Sigmoid colon (tissue), 7 donors: ENCODE results near the gene RPL10. TPM values are rescaled to one million over a fixed set of nuclear protein-coding genes. Genes with fewer than 3 reads are reported as not detected.
A peak's percentile ranks its signal among the peaks of the same experiment; 100 is the strongest.

Experiments used
- DNase-seq: peaks from one replicate; pipeline ENCODE4 v3.0.0-alpha.2; 2019
- H3K27ac ChIP-seq, 4 donors: fragments of 200-600 bp; sonication (generic); one replicate each; pipeline ENCODE4 v1.5.1; 2016 to 2019; ENCODE audit warnings: mild to moderate bottlenecking in 1 of 4
- H3K27me3 ChIP-seq, 3 donors: fragments of 200-600 bp; sonication (generic); one replicate each; pipeline ENCODE4 v1.5.1; 2019; ENCODE audit warnings: mild to moderate bottlenecking in 1 of 3
- H3K36me3 ChIP-seq, 4 donors: fragments of 200-600 bp; sonication (generic); one replicate each; pipeline ENCODE4 v1.5.1; 2016 to 2019
- H3K4me1 ChIP-seq, 4 donors: fragments of 200-600 bp; sonication (generic); one replicate each; pipeline ENCODE4 v1.5.1; 2017 to 2019
- H3K4me3 ChIP-seq, 4 donors: fragments of 200-600 bp; sonication (generic); one replicate each; pipeline ENCODE4 v1.5.1; 2017 to 2019; ENCODE audit warnings: mild to moderate bottlenecking in 2 of 4, moderate library complexity in 1 of 4
- H3K9me3 ChIP-seq, 4 donors: fragments of 200-600 bp in 3 of 4; sonication (generic) in 3 of 4; one replicate each; pipeline versions ENCODE4 v1.5.1 to v1.6.1; 2013 to 2019
- CTCF ChIP-seq, 4 experiments: fragments of 450-650 bp in 3 of 4; fragments of 200-600 bp in 1 of 4; IDR thresholded peaks; one replicate each; pipeline ENCODE4 v1.5.1; 2016 to 2019; ENCODE audit warnings: antibody characterized with exemption in 4 of 4, mild to moderate bottlenecking in 3 of 4, moderate library complexity in 2 of 4
- EP300 ChIP-seq, 4 donors: sonication (generic); formaldehyde crosslinking; IDR thresholded peaks; one replicate each; pipeline ENCODE4 v1.6.1; 2017; ENCODE audit warnings: antibody characterized with exemption in 4 of 4
- POLR2A ChIP-seq, 2 donors: fragments of 450-650 bp; IDR thresholded peaks; one replicate each; pipeline ENCODE4 v1.6.1; 2016; ENCODE audit warnings: antibody characterized with exemption in 2 of 2, mild to moderate bottlenecking in 2 of 2, moderate library complexity in 2 of 2
- POLR2AphosphoS5 ChIP-seq, 4 donors: sonication (generic); formaldehyde crosslinking; IDR thresholded peaks; one replicate each; pipeline ENCODE4 v1.6.1; 2017; ENCODE audit warnings: antibody characterized with exemption in 4 of 4
- WGBS, 2 donors: extraction: QIAGEN DNeasy Blood & Tissue Kit; methylation state at CpG; one replicate each; pipeline ENCODE4 v1.1.7; 2013; 5-methylcytosine and 5-hydroxymethylcytosine counted together
- intact Hi-C: fragments of 100-400 bp; cut with DNase I; formaldehyde crosslinking; loops from one replicate; pipeline ENCODE4 v1.15.1; 2023
- polyA plus RNA-seq, 3 donors: library from polyadenylated mRNA; stranded (reverse); fragments of 200-250 nt; gene quantifications; one replicate each; pipeline ENCODE4 v1.2.3, GENCODE V29; 2013
- total RNA-seq, 4 donors: library from RNA; depleted of rRNA; stranded (reverse); fragments of >200 nt; gene quantifications; one replicate each; pipeline ENCODE4 v1.1.0, GENCODE V29; 2016
- donor health status: healthy with polysubstance abuse.
- donor health status: Bipolar disorder and iron deficiency.
- donor health status: healthy.

RPL10 gene
- total and polyA plus RNA-seq, 7 donors: 3,138 to 8,651 (median 5,003) TPM

DNA sequence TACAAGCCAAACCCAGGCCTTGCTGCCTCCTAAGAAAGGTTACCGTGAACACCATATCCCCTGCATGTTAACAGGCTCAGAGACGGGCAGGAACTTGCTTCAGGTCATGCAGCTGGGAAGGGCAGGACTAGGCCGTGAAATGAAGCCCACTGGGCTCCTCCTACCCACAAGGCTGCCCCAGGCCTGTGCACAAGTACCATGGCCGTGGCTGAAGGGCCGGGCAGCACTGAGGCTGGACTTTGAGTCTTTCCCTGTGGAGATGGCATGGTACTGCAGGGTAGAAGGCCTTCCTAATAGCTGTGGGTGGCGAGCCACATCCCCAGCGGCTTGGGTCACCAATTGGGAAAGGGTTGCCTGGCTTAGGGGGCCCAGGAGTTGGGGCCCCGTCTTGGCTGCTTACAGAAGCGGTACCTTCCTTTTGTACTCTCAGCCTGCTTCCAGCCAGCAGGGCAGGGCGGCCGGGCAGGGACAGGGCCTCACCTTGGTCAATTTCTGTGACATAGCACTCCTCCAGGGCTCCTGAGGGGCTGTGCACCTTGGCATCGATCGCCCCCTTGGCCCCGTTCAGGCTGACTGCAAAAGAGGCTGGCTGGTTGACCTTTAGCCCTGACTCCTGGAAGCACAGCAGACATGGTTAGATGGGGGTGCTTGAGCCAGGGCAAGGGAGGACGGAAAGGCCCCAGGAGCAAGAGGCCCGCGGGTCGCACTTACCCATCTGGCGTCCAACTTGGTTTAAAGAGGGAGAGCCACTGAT is 47.6 kb upstream of the RPL10 start:
- DNase-seq: no peak

DNA sequence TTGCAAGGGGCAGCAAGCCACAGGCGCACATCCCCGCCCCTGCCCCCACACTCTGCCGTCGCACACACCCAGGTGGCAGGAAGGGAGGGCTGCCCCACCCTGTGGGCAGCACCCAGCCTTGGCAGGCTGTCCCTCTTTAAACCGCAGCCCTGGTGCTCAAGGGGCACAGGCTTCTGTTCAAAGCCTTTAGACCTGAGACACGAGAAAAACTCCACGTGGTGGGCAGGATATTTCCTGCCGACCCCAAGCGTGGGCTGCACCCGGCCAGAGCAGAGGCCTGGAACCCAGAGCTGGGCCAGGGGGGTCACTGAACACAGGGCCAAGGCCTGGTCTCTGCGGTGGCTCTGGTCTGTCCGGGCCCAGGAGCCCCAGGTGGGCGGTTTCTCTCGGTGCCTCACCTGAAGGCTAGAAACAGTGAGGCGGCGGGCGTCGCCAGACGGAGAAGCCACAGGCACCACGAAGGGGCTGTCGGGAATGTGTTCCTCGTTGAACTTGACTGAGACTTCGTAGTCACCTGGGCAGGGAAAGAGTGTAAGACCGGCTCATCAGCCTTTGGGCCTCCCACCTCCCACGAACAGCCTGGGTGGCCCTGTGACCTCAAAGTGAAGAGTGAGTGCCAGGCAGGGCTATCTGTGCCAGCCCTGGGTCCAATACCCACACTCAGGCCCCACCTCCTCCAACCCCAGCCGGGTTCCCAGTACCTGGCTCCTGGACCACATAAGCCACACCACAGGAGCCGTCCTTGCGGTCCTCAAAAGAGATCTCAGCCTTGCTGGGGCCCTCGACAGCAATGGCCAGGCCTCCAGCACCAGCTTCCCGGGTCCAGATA is 46.8 kb upstream of the RPL10 start:
- H3K9me3 ChIP-seq: no peaks in the 10 kb centered on the region
- no peak overlapping the region for H3K4me3 ChIP-seq
- WGBS, 2 donors: 45 to 50% methylated on average over 30 of the region's 30 CpGs
- peaks cover 46 to 80% (median 64%) of the 10 kb centered on the region in 4 donors for H3K36me3 ChIP-seq
- DNase-seq: no peak
- TF ChIP-seq EP300 (IDR thresholded peaks at IDR 0.05): no peak
- TF ChIP-seq POLR2AphosphoS5 (IDR thresholded peaks at IDR 0.05): peak in 3 of 4 donors; percentile 3 to 46 (median 6)
- no peaks in the 10 kb centered on the region for H3K27me3 ChIP-seq
- peak overlapping the region; percentile 67 to 99 (median 98) for H3K27ac ChIP-seq
- intact Hi-C loops: no loop called here
- H3K4me1 ChIP-seq: peaks cover 0 to 2% (median 0%) of the 10 kb centered on the region in 4 donors

More for the DNA sequence above, 47.6 kb upstream of the RPL10 start:
- intact Hi-C loops: no loop called here
- Histone ChIP-seq H3K4me3 (no peak overlapping the region), H3K27ac (peak overlapping the region; percentile 67 to 99 (median 98)), H3K27me3 (no peaks in the 10 kb centered on the region), H3K9me3 (no peaks in the 10 kb centered on the region), H3K36me3 (peaks cover 45 to 73% (median 63%) of the 10 kb centered on the region in 4 donors), H3K4me1 (no peaks in the 10 kb centered on the region)
- WGBS, 2 donors: 33 to 68% methylated on average over 19 of the region's 19 CpGs
- TF ChIP-seq POLR2AphosphoS5 (IDR thresholded peaks at IDR 0.05) (peak; percentile 1 to 20 (median 5)), CTCF (IDR thresholded peaks at IDR 0.05) (no peak)

GRCh38 chrX:154352012-154352401 is 46.2 kb upstream of the RPL10 start:
- TF ChIP-seq EP300 (IDR thresholded peaks at IDR 0.05) (no peak), POLR2AphosphoS5 (IDR thresholded peaks at IDR 0.05) (peak in 2 of 4 donors; percentile 31 to 57), POLR2A (IDR thresholded peaks at IDR 0.05) (no peak), CTCF (IDR thresholded peaks at IDR 0.05) (no peak)
- Histone ChIP-seq H3K4me1 (peaks cover 0 to 6% (median 3%) of the 10 kb centered on the region in 4 donors), H3K27me3 (no peaks in the 10 kb centered on the region), H3K9me3 (no peaks in the 10 kb centered on the region), H3K36me3 (peaks cover 52 to 85% (median 65%) of the 10 kb centered on the region in 4 donors), H3K4me3 (no peak overlapping the region), H3K27ac (peak overlapping the region; percentile 67 to 99 (median 98))
- 86 to 90% methylated on average over 14 of the region's 14 CpGs for WGBS, 2 donors
- DNase-seq: peak; percentile 64
- intact Hi-C loops: no loop called here

GRCh38 chrX:154352466-154352865 is 45.7 kb upstream of the RPL10 start:
- H3K27ac ChIP-seq: peak overlapping the region; percentile 67 to 99 (median 98)
- intact Hi-C loops: no loop called here
- no peak for DNase-seq
- no peaks in the 10 kb centered on the region for H3K9me3 ChIP-seq
- H3K4me1 ChIP-seq: peaks cover 0 to 8% (median 3%) of the 10 kb centered on the region in 4 donors
- no peak overlapping the region for H3K4me3 ChIP-seq
- H3K36me3 ChIP-seq: peaks cover 57 to 90% (median 70%) of the 10 kb centered on the region in 4 donors
- WGBS, 2 donors: 90 to 92% methylated on average over 13 of the region's 13 CpGs
- TF ChIP-seq CTCF (IDR thresholded peaks at IDR 0.05): no peak
- TF ChIP-seq POLR2AphosphoS5 (IDR thresholded peaks at IDR 0.05): peak in 1 of 4 donors; percentile 3
- no peaks in the 10 kb centered on the region for H3K27me3 ChIP-seq
